ENCODE results near the gene SCT.

DNA sequence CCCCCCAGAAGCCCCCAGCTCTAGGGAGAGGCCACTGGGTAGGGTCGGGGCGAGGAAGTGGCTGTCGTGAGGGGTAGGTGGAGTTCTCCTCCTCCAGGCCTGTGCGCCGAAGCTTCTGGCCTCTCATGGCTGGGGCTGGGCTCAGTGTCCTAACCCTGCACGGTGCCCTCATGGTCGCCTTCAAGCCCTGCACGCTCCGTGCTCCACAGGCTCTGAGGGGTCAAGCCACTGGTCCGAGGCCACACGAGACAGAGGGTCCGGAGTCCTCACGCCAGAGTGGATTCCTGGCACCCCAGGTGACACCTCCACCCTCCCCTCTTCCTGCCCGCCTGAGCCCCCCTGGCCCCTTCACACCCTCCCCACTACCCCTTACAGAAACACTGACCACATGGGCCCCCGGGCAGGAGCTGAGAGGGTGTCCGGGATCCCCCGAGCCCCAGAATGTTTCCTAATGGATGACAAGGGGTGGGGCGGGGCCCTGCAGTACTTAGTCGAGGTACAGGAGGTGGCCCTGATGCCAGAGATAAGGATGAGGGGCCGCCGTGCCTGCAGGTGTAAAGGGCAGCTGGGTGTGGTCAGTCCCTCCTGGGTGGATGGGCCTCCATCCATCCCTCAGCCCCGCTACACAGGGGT lies 1.2 kb downstream of the SCT start:
- TF ChIP-seq, protein P1, sequence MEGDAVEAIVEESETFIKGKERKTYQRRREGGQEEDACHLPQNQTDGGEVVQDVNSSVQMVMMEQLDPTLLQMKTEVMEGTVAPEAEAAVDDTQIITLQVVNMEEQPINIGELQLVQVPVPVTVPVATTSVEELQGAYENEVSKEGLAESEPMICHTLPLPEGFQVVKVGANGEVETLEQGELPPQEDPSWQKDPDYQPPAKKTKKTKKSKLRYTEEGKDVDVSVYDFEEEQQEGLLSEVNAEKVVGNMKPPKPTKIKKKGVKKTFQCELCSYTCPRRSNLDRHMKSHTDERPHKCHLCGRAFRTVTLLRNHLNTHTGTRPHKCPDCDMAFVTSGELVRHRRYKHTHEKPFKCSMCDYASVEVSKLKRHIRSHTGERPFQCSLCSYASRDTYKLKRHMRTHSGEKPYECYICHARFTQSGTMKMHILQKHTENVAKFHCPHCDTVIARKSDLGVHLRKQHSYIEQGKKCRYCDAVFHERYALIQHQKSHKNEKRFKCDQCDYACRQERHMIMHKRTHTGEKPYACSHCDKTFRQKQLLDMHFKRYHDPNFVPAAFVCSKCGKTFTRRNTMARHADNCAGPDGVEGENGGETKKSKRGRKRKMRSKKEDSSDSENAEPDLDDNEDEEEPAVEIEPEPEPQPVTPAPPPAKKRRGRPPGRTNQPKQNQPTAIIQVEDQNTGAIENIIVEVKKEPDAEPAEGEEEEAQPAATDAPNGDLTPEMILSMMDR (IDR thresholded peaks at IDR 0.05): no peak
- TF ChIP-seq POLR2AphosphoS5 (IDR thresholded peaks at IDR 0.05) (no peak), POLR2A (IDR thresholded peaks at IDR 0.05; ENCODE audit: low read depth) (no peak), EP300 (IDR thresholded peaks at IDR 0.05) (no peak)

Data from esophagus muscularis mucosa (tissue), 4 donors.